HG03571 (cell line): Measurements from ENCODE around the gene VPS35.
"Not testable (repeated sequence)": the region's sequence is repeated elsewhere in the genome, so short reads cannot be mapped to it uniquely, and the experiment has no call there.

Experiments used
- ATAC-seq: cut with Tn5 transposase; IDR thresholded peaks from one replicate; pipeline ENCODE4 v1.9.1; 2021; ENCODE audit not compliant: unreplicated experiment

Gene VPS35

GRCh38 chr16:46673320-46674013, 15.5 kb downstream of the VPS35 start:
- peak; percentile 83 for ATAC-seq

GRCh38 chr16:46662123-46662522, 26.9 kb downstream of the VPS35 start:
- ATAC-seq, result no peak

- ATAC-seq, result peak; percentile 94
Measured at GRCh38 chr16:46658925-46659324, 30.1 kb downstream of the VPS35 start.

- ATAC-seq, result no peak
Measured at GRCh38 chr16:46651305-46651704, 37.7 kb downstream of the VPS35 start.

- no peak for ATAC-seq
Measured at GRCh38 chr16:46650254-46650623, 38.7 kb downstream of the VPS35 start.

- ATAC-seq, result no peak
Measured at GRCh38 chr16:46649588-46650253, 39.3 kb downstream of the VPS35 start.

GRCh38 chr16:46648656-46649055, 40.3 kb downstream of the VPS35 start:
- ATAC-seq, result no peak

GRCh38 chr16:46638947-46639925, 49.7 kb downstream of the VPS35 start:
- ATAC-seq, result no peak

GRCh38 chr16:46632778-46633733, 55.9 kb downstream of the VPS35 start:
- ATAC-seq, result no peak

- no peak for ATAC-seq
Measured at GRCh38 chr16:46629331-46630219, 59.4 kb downstream of the VPS35 start.

GRCh38 chr16:46627746-46628145, 61.2 kb downstream of the VPS35 start:
- ATAC-seq, result no peak

- ATAC-seq, result not testable (repeated sequence)
Measured at GRCh38 chr16:46626681-46627080, 62.3 kb downstream of the VPS35 start.

- ATAC-seq, result not testable (repeated sequence)
Measured at GRCh38 chr16:46624862-46625261, 64.1 kb downstream of the VPS35 start.

GRCh38 chr16:46623707-46624106, 65.3 kb downstream of the VPS35 start:
- ATAC-seq, result not testable (repeated sequence)

- not testable (repeated sequence) for ATAC-seq
Measured at GRCh38 chr16:46623246-46623645, 65.7 kb downstream of the VPS35 start.

- ATAC-seq, result no peak
Measured at GRCh38 chr16:46621934-46622676, 66.9 kb downstream of the VPS35 start.

- peak; percentile 89 for ATAC-seq
Measured at GRCh38 chr16:46621006-46621933, 67.7 kb downstream of the VPS35 start, which contains the start of gene SHCBP1. Gene SHCBP1 (minus strand): TSS chr16:46621379. CDS start chr16:46621359, 20 bp downstream.
